IMR-90 (cell line): ENCODE measurements around the gene KIF25. TPM values are rescaled to one million over a fixed set of nuclear protein-coding genes. Genes with fewer than 3 reads are reported as not detected.

Source experiments
- ATAC-seq: fragments of 200-7000 bp; cut with Tn5 transposase; 2 replicates; pipeline ENCODE4 v1.9.1; 2020; ENCODE audit warnings: low read depth, mild to moderate bottlenecking, moderate library complexity
- BruUV-seq: library from RNA; stranded (reverse); fragments of 400-500 nt; replicated peaks from 2 replicates; lab custom pipeline; 2021; lab: Mats Ljungman, UMichigan
- CTCF ChIA-PET: fragments of 300-600 bp; formaldehyde crosslinking; extraction: SDS; loops from one replicate; lab custom pipeline; 2021; ENCODE audit warnings: antibody characterized with exemption; lab: Yijun Ruan, JAX
- POLR2A ChIA-PET: fragments of 300-600 bp; sonication (Branson Sonifier 250); formaldehyde crosslinking; loops from one replicate; lab custom pipeline; 2022; ENCODE audit warnings: antibody characterized with exemption; ENCODE audit not compliant: unreplicated experiment; lab: Charles Lee
- DNase-seq: peaks from one replicate; pipeline ENCODE4 v3.0.0; 2013
- H2AFZ ChIP-seq: replicated peaks from 2 replicates; pipeline ENCODE3; 2013; ENCODE audit warnings: low read length, mild to moderate bottlenecking; ENCODE audit not compliant: poor library complexity
- H2AK5ac ChIP-seq: 2 replicates; pipeline ENCODE4 v1.6.1; 2013; ENCODE audit warnings: low read depth, low read length, inconsistent platforms
- H2AK9ac ChIP-seq: replicated peaks from 2 replicates; pipeline ENCODE3; 2013; ENCODE audit warnings: mild to moderate bottlenecking, low read depth, low read length, moderate library complexity; ENCODE audit not compliant: poor library complexity
- H2BK120ac ChIP-seq: 2 replicates; pipeline ENCODE4 v1.6.1; 2013; ENCODE audit warnings: low read depth, low read length, inconsistent platforms
- H2BK15ac ChIP-seq: 3 replicates; pipeline ENCODE4 v1.6.1; 2013; ENCODE audit warnings: low read depth, low read length, inconsistent platforms
- H2BK20ac ChIP-seq: 2 replicates; pipeline ENCODE4 v1.6.1; 2013; ENCODE audit warnings: low read depth, mild to moderate bottlenecking, inconsistent platforms, low read length, moderate library complexity
- H2BK5ac ChIP-seq: 2 replicates; pipeline ENCODE4 v1.6.1; 2013; ENCODE audit warnings: mild to moderate bottlenecking, low read depth, low read length, inconsistent platforms; ENCODE audit not compliant: poor library complexity, severe bottlenecking
- H3K14ac ChIP-seq: replicated peaks from 2 replicates; pipeline ENCODE4 v1.6.1; 2013; ENCODE audit warnings: low read depth, low read length, inconsistent platforms
- H3K18ac ChIP-seq: 2 replicates; pipeline ENCODE4 v1.6.1; 2013; ENCODE audit warnings: low read depth, low read length, control low read depth
- H3K23ac ChIP-seq: 2 replicates; pipeline ENCODE4 v1.6.1; 2013; ENCODE audit warnings: low read depth, low read length, inconsistent platforms
- H3K27ac ChIP-seq: 2 replicates; pipeline ENCODE4 v1.5.1; 2013; ENCODE audit warnings: mild to moderate bottlenecking, control low read depth, low read length; ENCODE audit not compliant: insufficient read depth
- H3K27me3 ChIP-seq: 2 replicates; pipeline ENCODE4 v1.6.1; 2013; ENCODE audit warnings: low read length; ENCODE audit not compliant: control insufficient read depth, insufficient read depth
- H3K36me3 ChIP-seq: 2 replicates; pipeline ENCODE4 v1.6.1; 2013; ENCODE audit warnings: low read length, mixed read lengths; ENCODE audit not compliant: control insufficient read depth, insufficient read depth
- H3K4ac ChIP-seq: 2 replicates; pipeline ENCODE4 v1.6.1; 2013; ENCODE audit warnings: low read depth, low read length, inconsistent platforms
- H3K4me1 ChIP-seq: 2 replicates; pipeline ENCODE4 v1.6.1; 2013; ENCODE audit warnings: low read length, mixed read lengths; ENCODE audit not compliant: control insufficient read depth, insufficient read depth
- H3K4me2 ChIP-seq: 2 replicates; pipeline ENCODE4 v1.6.1; 2013; ENCODE audit warnings: low read depth, mild to moderate bottlenecking, control low read depth, low read length, moderate library complexity
- H3K4me3 ChIP-seq: 2 replicates; pipeline ENCODE4 v1.5.1; 2013; ENCODE audit warnings: low read depth, mild to moderate bottlenecking, control low read depth, low read length, moderate library complexity; ENCODE audit not compliant: insufficient read depth
- H3K56ac ChIP-seq: 2 replicates; pipeline ENCODE4 v1.6.1; 2013; ENCODE audit warnings: low read length, inconsistent platforms; ENCODE audit not compliant: insufficient read depth; ENCODE audit errors: extremely low read depth
- H3K79me1 ChIP-seq, 2 experiments: 2 replicates each; pipeline ENCODE4 v1.6.1; 2013; ENCODE audit warnings: low read length in 2 of 2, inconsistent platforms in 1 of 2, low read depth in 1 of 2
- H3K9ac ChIP-seq: 2 replicates; pipeline ENCODE4 v1.6.1; 2013; ENCODE audit warnings: low read depth, low read length, control low read depth
- H3K9me1 ChIP-seq: 2 replicates; pipeline ENCODE4 v1.6.1; 2013; ENCODE audit warnings: low read length, inconsistent platforms; ENCODE audit not compliant: insufficient read depth
- H3K9me3 ChIP-seq: 2 replicates; pipeline ENCODE4 v1.6.1; 2013; ENCODE audit warnings: low read length; ENCODE audit not compliant: control insufficient read depth, insufficient read depth
- H4K20me1 ChIP-seq: 2 replicates; pipeline ENCODE4 v1.6.1; 2013; ENCODE audit warnings: low read length, inconsistent platforms; ENCODE audit not compliant: insufficient read depth
- H4K5ac ChIP-seq: 2 replicates; pipeline ENCODE4 v1.6.1; 2013; ENCODE audit warnings: mild to moderate bottlenecking, low read depth, low read length, control low read depth
- H4K8ac ChIP-seq, 2 experiments: 2 replicates each; pipeline ENCODE4 v1.6.1; 2013; ENCODE audit warnings: low read depth in 2 of 2, low read length in 2 of 2, control low read depth in 1 of 2, inconsistent platforms in 1 of 2
- H4K91ac ChIP-seq: 2 replicates; pipeline ENCODE4 v1.6.1; 2013; ENCODE audit warnings: low read depth, low read length, inconsistent platforms; ENCODE audit not compliant: insufficient read depth
- BHLHE40 ChIP-seq: fragments of 150-350 bp; IDR thresholded peaks from 2 replicates; pipeline ENCODE4 v1.6.1; 2016; ENCODE audit warnings: mild to moderate bottlenecking, low read depth, low read length
- CEBPB ChIP-seq: IDR thresholded peaks from 2 replicates; pipeline ENCODE4 v1.6.1; 2012; ENCODE audit warnings: low read depth, low read length, improper control_type of control experiment
- CHD1 ChIP-seq: IDR thresholded peaks from 2 replicates; pipeline ENCODE4 v1.6.1; 2012; ENCODE audit warnings: low read depth, low read length, improper control_type of control experiment
- ELK1 ChIP-seq: fragments of 150-350 bp; IDR thresholded peaks from 2 replicates; pipeline ENCODE4 v1.6.1; 2016; ENCODE audit warnings: low read depth, mild to moderate bottlenecking, low read length, moderate library complexity, borderline replicate concordance
- MAFK ChIP-seq: IDR thresholded peaks from 2 replicates; pipeline ENCODE4 v1.6.1; 2012; ENCODE audit warnings: low read depth, low read length, improper control_type of control experiment
- MAZ ChIP-seq: IDR thresholded peaks from 2 replicates; pipeline ENCODE4 v1.6.1; 2012; ENCODE audit warnings: low read depth, mild to moderate bottlenecking, low read length, improper control_type of control experiment, moderate library complexity, borderline replicate concordance
- NFE2L2 ChIP-seq: fragments of 150-350 bp; IDR thresholded peaks from 2 replicates; pipeline ENCODE4 v1.6.1; 2016; ENCODE audit warnings: low read depth, mild to moderate bottlenecking, low read length
- POLR2A ChIP-seq: IDR thresholded peaks from 2 replicates; pipeline ENCODE4 v1.6.1; 2012; ENCODE audit warnings: mild to moderate bottlenecking, low read depth, low read length
- RAD21 ChIP-seq: IDR thresholded peaks from 2 replicates; pipeline ENCODE4 v1.6.1; 2012; ENCODE audit warnings: low read length, improper control_type of control experiment
- RCOR1 ChIP-seq: IDR thresholded peaks from 2 replicates; pipeline ENCODE4 v1.6.1; 2012; ENCODE audit warnings: mild to moderate bottlenecking, low read length, improper control_type of control experiment; ENCODE audit not compliant: insufficient replicate concordance
- RFX5 ChIP-seq: IDR thresholded peaks from 2 replicates; pipeline ENCODE4 v1.8.0; 2012; ENCODE audit warnings: low read depth, mild to moderate bottlenecking, low read length, moderate library complexity
- SMC3 ChIP-seq: fragments of 150-350 bp; IDR thresholded peaks from 2 replicates; pipeline ENCODE4 v1.6.1; 2016; ENCODE audit warnings: low read depth, mild to moderate bottlenecking, antibody characterized with exemption, low read length, moderate library complexity
- USF2 ChIP-seq: fragments of 150-350 bp; IDR thresholded peaks from 2 replicates; pipeline ENCODE4 v1.6.1; 2017; ENCODE audit warnings: mild to moderate bottlenecking, antibody characterized with exemption, low read length, low read depth
- WGBS, 2 experiments: methylation state at CpG; one replicate each; pipeline versions ENCODE4 v1.1.5 to v1.1.7; 2013; ENCODE audit warnings: missing lambda C conversion rate in 2 of 2; ENCODE audit not compliant: insufficient read length in 1 of 2; ENCODE audit errors: extremely low coverage in 2 of 2; 5-methylcytosine and 5-hydroxymethylcytosine counted together
- dilution Hi-C: fragments of 300-500 bp; cut with HindIII; formaldehyde crosslinking; loops from one replicate; pipeline ENCODE4 v1.14.3; 2018; ENCODE audit warnings: low sequenced_read_pairs; ENCODE audit not compliant: unreplicated experiment
- in situ Hi-C: fragments of 300-500 bp; cut with MboI; formaldehyde crosslinking; loops from 3 replicates; pipeline ENCODE4 v1.14.3; 2019; ENCODE audit warnings: low sequenced_read_pairs, inconsistent platforms, mixed read lengths
- intact Hi-C: fragments of 100-400 bp; cut with micrococcal nuclease; formaldehyde crosslinking; loops from 2 replicates; pipeline ENCODE4 v1.10.0; 2022
- polyA plus RNA-seq, 3 experiments: library from polyadenylated mRNA; depleted of rRNA; stranded (reverse); fragments of >200 nt; gene quantifications; 2 replicates each; pipeline ENCODE4 v1.2.3, GENCODE V29; 2012; ENCODE audit warnings: low replicate concordance in 1 of 3
- total RNA-seq: library from RNA; depleted of rRNA; stranded (reverse); fragments of >200 nt; gene quantifications from 2 replicates; pipeline ENCODE4 v1.2.3, GENCODE V29; 2012
- TF ChIP-seq, protein P1 (sequence below): conservative IDR thresholded peaks from 2 replicates; pipeline ENCODE4 v1.5.1; 2012; ENCODE audit warnings: mild to moderate bottlenecking, low read depth, low read length, improper control_type of control experiment

Gene KIF25
- total and polyA plus RNA-seq, 2 of the 4 experiments (the other 2 are of a cell fraction), result not detected

DNA sequence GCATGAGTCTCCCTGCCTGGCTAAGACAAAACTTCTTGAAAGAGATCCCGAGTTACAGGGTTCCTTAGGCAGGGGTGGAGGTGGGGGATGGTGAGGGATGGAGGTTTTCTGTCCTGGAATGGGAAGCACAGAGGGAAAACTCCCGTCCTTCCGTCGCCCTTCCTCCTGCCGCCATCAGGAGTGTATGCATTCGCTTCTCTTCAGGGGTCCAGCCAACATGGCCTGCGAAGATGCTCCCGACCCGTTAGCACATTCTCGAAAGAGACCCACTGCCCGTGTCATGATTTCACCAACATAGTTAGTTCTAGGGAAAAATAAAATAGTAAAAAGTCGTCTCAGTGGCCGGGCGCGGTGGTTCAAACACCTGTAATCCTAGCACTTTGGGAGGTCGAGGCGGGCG lies 37.1 kb downstream of the KIF25 start:
- in situ Hi-C loops, result no loop called here

More for the DNA sequence above, 37.1 kb downstream of the KIF25 start:
- Histone ChIP-seq H4K91ac (peak overlapping the region; percentile 40; the same call in 1 of the 2 replicates), H3K14ac (0 out of 2 replicates have a peak overlapping the region, but pooled peaks have one; percentile 5), H3K79me1 (no peaks in the 10 kb centered on the region), H3K27me3 (no peaks in the 10 kb centered on the region), H3K4me1 (peaks cover 15% of the 10 kb centered on the region), H3K18ac (no peak overlapping the region; the same call in 1 of the 2 replicates), H3K9ac (no peak overlapping the region), H3K9me1 (peaks cover 14% of the 10 kb centered on the region), H3K9me3 (no peaks in the 10 kb centered on the region), H3K36me3 (no peaks in the 10 kb centered on the region), H4K8ac (peak overlapping the region; percentile 43 to 68; a peak in 2 of 4 replicates), H2AK9ac (no peak overlapping the region), H2AK5ac (peak overlapping the region; percentile 87), H2BK15ac (peak overlapping the region; percentile 25), H3K4me3 (no peak overlapping the region), H2BK120ac (peak overlapping the region; percentile 41; the same call in 1 of the 2 replicates), H3K23ac (no peak overlapping the region), H3K4ac (peak overlapping the region; percentile 17), H2BK20ac (peak overlapping the region; percentile 58; the same call in 1 of the 2 replicates), H2AFZ (peak overlapping the region; percentile 59), H2BK5ac (peak overlapping the region; percentile 83), H3K56ac (no peak overlapping the region), H4K5ac (0 out of 2 replicates have a peak overlapping the region, but pooled peaks have one; percentile 36), H4K20me1 (no peaks in the 10 kb centered on the region), H3K4me2 (no peak overlapping the region), H3K27ac (peak overlapping the region; percentile 50; the same call in 1 of the 2 replicates)
- ChIA-PET POLR2A (no interaction called here), CTCF (no interaction called here)
- intact Hi-C loops, result loop anchor here (10.0 kb wide), 2 partner anchors 80 to 210 kb away; partner anchors contain the start of gene AFDN
- dilution Hi-C loops, result no loop called here
- WGBS, 2 experiments, result 40% methylated on average over 1 of the region's 18 CpGs; no CpG with 5 or more reads in 1 of the 2 experiments
- TF ChIP-seq USF2 (no peak), ELK1 (no peak), BHLHE40 (no peak), MAFK (no peak), RCOR1 (no peak), POLR2A (no peak), CHD1 (no peak), CEBPB (no peak), SMC3 (no peak), MAZ (no peak), RAD21 (no peak), RFX5 (no peak), NFE2L2 (no peak)
- TF ChIP-seq, protein P1, sequence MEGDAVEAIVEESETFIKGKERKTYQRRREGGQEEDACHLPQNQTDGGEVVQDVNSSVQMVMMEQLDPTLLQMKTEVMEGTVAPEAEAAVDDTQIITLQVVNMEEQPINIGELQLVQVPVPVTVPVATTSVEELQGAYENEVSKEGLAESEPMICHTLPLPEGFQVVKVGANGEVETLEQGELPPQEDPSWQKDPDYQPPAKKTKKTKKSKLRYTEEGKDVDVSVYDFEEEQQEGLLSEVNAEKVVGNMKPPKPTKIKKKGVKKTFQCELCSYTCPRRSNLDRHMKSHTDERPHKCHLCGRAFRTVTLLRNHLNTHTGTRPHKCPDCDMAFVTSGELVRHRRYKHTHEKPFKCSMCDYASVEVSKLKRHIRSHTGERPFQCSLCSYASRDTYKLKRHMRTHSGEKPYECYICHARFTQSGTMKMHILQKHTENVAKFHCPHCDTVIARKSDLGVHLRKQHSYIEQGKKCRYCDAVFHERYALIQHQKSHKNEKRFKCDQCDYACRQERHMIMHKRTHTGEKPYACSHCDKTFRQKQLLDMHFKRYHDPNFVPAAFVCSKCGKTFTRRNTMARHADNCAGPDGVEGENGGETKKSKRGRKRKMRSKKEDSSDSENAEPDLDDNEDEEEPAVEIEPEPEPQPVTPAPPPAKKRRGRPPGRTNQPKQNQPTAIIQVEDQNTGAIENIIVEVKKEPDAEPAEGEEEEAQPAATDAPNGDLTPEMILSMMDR, result no peak
- no peak for ATAC-seq
- DNase-seq, result no peak
- BruUV-seq, result no TSS peak
